A549 (cell line): ENCODE results near the gene SHCBP1L. TPM values are rescaled to one million over a fixed set of nuclear protein-coding genes. Genes with fewer than 3 reads are reported as not detected.
A peak's percentile ranks its signal among the peaks of the same experiment; 100 is the strongest.

Source experiments
- ATAC-seq, 2 experiments: fragments of 200-7000 bp in 1 of 2; fragments of >200 bp in 1 of 2; cut with Nextera tagmentation in 1 of 2; cut with Tn5 transposase in 1 of 2; 3 replicates each; pipeline versions ENCODE4 v1.8.0 to v1.9.1; 2018 to 2020; ENCODE audit warnings: mild to moderate bottlenecking in 1 of 2, moderate library complexity in 1 of 2
- CTCF ChIA-PET: fragments of 300-600 bp; sonication (Branson Sonifier 250); formaldehyde crosslinking; extraction: SDS; loops from one replicate; lab custom pipeline; 2021; ENCODE audit warnings: antibody characterized with exemption, inconsistent platforms; lab: Yijun Ruan, JAX
- POLR2A ChIA-PET: fragments of 350-600 bp; formaldehyde crosslinking; extraction: SDS; loops from one replicate; lab custom pipeline; 2021; ENCODE audit warnings: antibody characterized with exemption, inconsistent platforms; lab: Yijun Ruan, JAX
- DNase-seq, 2 experiments: peaks; one replicate each; pipeline versions ENCODE4 v3.0.0 to v3.0.0-alpha.2; 2011 to 2016; ENCODE audit warnings: low read depth in 1 of 2, low spot score in 1 of 2
- FAIRE-seq: peaks from 2 replicates; lab custom pipeline; 2011; peaks lifted over from hg19 to GRCh38; lab: Jason Lieb, UNC
- H3K27ac ChIP-seq, 2 experiments: fragments of >200 bp; sonication (Bioruptor Twin); formaldehyde crosslinking; 3 replicates each; pipeline ENCODE4 v1.5.1; 2016 to 2017
- H3K4me1 ChIP-seq: fragments of >200 bp; sonication (Bioruptor Twin); formaldehyde crosslinking; 3 replicates; pipeline ENCODE4 v1.6.1; 2016
- H3K4me2 ChIP-seq: fragments of >200 bp; sonication (Bioruptor Twin); formaldehyde crosslinking; 3 replicates; pipeline ENCODE4 v1.6.1; 2016
- H3K4me3 ChIP-seq: fragments of >200 bp; sonication (Bioruptor Twin); formaldehyde crosslinking; 3 replicates; pipeline ENCODE4 v1.5.1; 2016
- H3K9me3 ChIP-seq: fragments of >200 bp; sonication (Bioruptor Twin); formaldehyde crosslinking; 3 replicates; pipeline ENCODE4 v1.6.1; 2016
- CBX8 ChIP-seq: fragments of 200-600 bp; sonication (generic); IDR thresholded peaks from 2 replicates; pipeline ENCODE4 v1.6.1; 2016
- EHF ChIP-seq: fragments of 250-450 bp; sonication (Bioruptor Pico); IDR thresholded peaks from 2 replicates; pipeline ENCODE4 v1.5.0; 2020; ENCODE audit warnings: mild to moderate bottlenecking
- ESRRA ChIP-seq: fragments of 150-350 bp; IDR thresholded peaks from 2 replicates; pipeline ENCODE4 v1.6.1; 2014; ENCODE audit warnings: mild to moderate bottlenecking, low read length, borderline replicate concordance
- FOSB ChIP-seq: fragments of 250-450 bp; sonication (Bioruptor Pico); IDR thresholded peaks from 2 replicates; pipeline ENCODE4 v1.5.0; 2020; ENCODE audit warnings: mild to moderate bottlenecking, moderate library complexity
- HDAC2 ChIP-seq: fragments of 200-600 bp; sonication (generic); IDR thresholded peaks from 2 replicates; pipeline ENCODE4 v1.6.1; 2016
- JUN ChIP-seq, 2 experiments: fragments of >200 bp; sonication (Bioruptor Twin); formaldehyde crosslinking; IDR thresholded peaks; 2 replicates in 1 of 2; 3 replicates in 1 of 2; pipeline ENCODE4 v1.6.1; 2016 to 2017
- JUNB ChIP-seq: fragments of >200 bp; sonication (Bioruptor Twin); formaldehyde crosslinking; IDR thresholded peaks from 2 replicates; pipeline ENCODE4 v1.6.1; 2016
- RCOR1 ChIP-seq: fragments of 150-350 bp; IDR thresholded peaks from 2 replicates; pipeline ENCODE4 v1.6.1; 2014; ENCODE audit warnings: antibody characterized with exemption, low read length, low read depth
- SMC3 ChIP-seq: fragments of >200 bp; sonication (Bioruptor Twin); formaldehyde crosslinking; IDR thresholded peaks from 3 replicates; pipeline ENCODE4 v1.6.1; 2018; ENCODE audit warnings: inconsistent platforms
- TFCP2L1 ChIP-seq: fragments of 250-450 bp; sonication (Bioruptor Pico); IDR thresholded peaks from 2 replicates; pipeline ENCODE4 v1.5.0; 2021; ENCODE audit warnings: mild to moderate bottlenecking
- ZSCAN20 ChIP-seq: fragments of 250-450 bp; sonication (Bioruptor Pico); IDR thresholded peaks from 2 replicates; pipeline ENCODE4 v1.8.0; 2022; ENCODE audit warnings: mild to moderate bottlenecking, moderate library complexity
- WGBS: methylation state at CpG from one replicate; pipeline ENCODE4 v1.1.6; 2017; ENCODE audit errors: missing lambda C conversion rate; 5-methylcytosine and 5-hydroxymethylcytosine counted together
- polyA plus RNA-seq, 4 experiments: library from polyadenylated mRNA; depleted of rRNA in 3 of 4; stranded (reverse); fragments of >200 nt; fragmentation: RNase III in 1 of 4; extraction: RNeasy Plus Mini Kit Qiagen cat#74134 plus additional on column Dnase treatment in 1 of 4; gene quantifications; 2 replicates in 3 of 4; 3 replicates in 1 of 4; pipeline ENCODE4 v1.2.3, GENCODE V29; 2011 to 2017
- TF ChIP-seq, protein P1 (sequence below): fragments of >200 bp; sonication (Bioruptor Twin); formaldehyde crosslinking; IDR thresholded peaks from 3 replicates; pipeline ENCODE4 v1.6.1; 2016

SHCBP1L gene
- polyA plus RNA-seq, 2 of the 4 experiments (the other 2 are of a cell fraction), result not detected

- H3K4me1 ChIP-seq, result peaks cover 19% of the 10 kb centered on the region
- no peak for ATAC-seq
Measured at GRCh38 chr1:182968836-182969734, 16.1 kb upstream of the SHCBP1L start.

GRCh38 chr1:182968151-182968741 lies 15.3 kb upstream of the SHCBP1L start:
- ChIA-PET CTCF (no interaction called here), POLR2A (interaction anchor here (0.6 to 1.0 kb wide), 2 partner anchors 54 to 86 kb away, joined by 3 read pairs; no protein-coding TSS in a partner anchor)
- Histone ChIP-seq H3K9me3 (no peaks in the 10 kb centered on the region), H3K27ac (peak overlapping the region in 1 of 2 experiments; percentile 61; a peak in 3 of 6 replicates), H3K4me2 (peak overlapping the region; percentile 34; the same call in 2 of the 3 replicates), H3K4me1 (peaks cover 20% of the 10 kb centered on the region), H3K4me3 (no peak overlapping the region)
- ATAC-seq (peak; percentile 49 to 56; a peak in 4 of 6 replicates), DNase-seq (peak in 1 of 2 experiments; percentile 13), FAIRE-seq (no peak)
- 27% methylated on average over 4 of the region's 4 CpGs for WGBS
- 0 out of 2 replicates have a peak, but pooled peaks have one; percentile 40 for TF ChIP-seq JUNB
- TF ChIP-seq, protein P1, sequence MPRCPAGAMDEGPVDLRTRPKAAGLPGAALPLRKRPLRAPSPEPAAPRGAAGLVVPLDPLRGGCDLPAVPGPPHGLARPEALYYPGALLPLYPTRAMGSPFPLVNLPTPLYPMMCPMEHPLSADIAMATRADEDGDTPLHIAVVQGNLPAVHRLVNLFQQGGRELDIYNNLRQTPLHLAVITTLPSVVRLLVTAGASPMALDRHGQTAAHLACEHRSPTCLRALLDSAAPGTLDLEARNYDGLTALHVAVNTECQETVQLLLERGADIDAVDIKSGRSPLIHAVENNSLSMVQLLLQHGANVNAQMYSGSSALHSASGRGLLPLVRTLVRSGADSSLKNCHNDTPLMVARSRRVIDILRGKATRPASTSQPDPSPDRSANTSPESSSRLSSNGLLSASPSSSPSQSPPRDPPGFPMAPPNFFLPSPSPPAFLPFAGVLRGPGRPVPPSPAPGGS, result no peak

More at GRCh38 chr1:182968836-182969734, 16.1 kb upstream of the SHCBP1L start:
- WGBS, result 73% methylated on average over 5 of the region's 5 CpGs
- Histone ChIP-seq H3K4me3 (no peak overlapping the region), H3K4me2 (peak overlapping the region; percentile 34; the same call in 2 of the 3 replicates), H3K9me3 (no peaks in the 10 kb centered on the region), H3K27ac (0 out of 6 replicates have a peak overlapping the region, but pooled peaks of 1 of the 2 experiments have one; percentile 8)
- POLR2A ChIA-PET, result interaction anchor here (1.0 kb wide), 1 partner anchor 53 kb away, joined by 3 read pairs; no protein-coding TSS in a partner anchor
- TF ChIP-seq ZSCAN20, result no peak
- no peak for TF ChIP-seq ESRRA
- DNase-seq (no peak), FAIRE-seq (no peak)
- CTCF ChIA-PET, result interaction anchor here (0.6 to 1.5 kb wide), 4 partner anchors 14 to 687 kb away, joined by 3 to 5 read pairs (median 3); no protein-coding TSS in a partner anchor

- Histone ChIP-seq H3K4me3 (no peak overlapping the region), H3K4me1 (peaks cover 25% of the 10 kb centered on the region), H3K27ac (no peak overlapping the region), H3K4me2 (no peak overlapping the region), H3K9me3 (no peaks in the 10 kb centered on the region)
- ATAC-seq (no peak), FAIRE-seq (no peak), DNase-seq (no peak)
- WGBS, result 86% methylated on average over 1 of the region's 1 CpG
- CTCF ChIA-PET, result interaction anchor here (0.6 to 1.2 kb wide), 6 partner anchors 10 to 353 kb away, joined by 3 to 7 read pairs (median 3); no protein-coding TSS in a partner anchor
- no peak for TF ChIP-seq ZSCAN20
- TF ChIP-seq JUN (IDR thresholded peaks at IDR 0.05), result no peak
- TF ChIP-seq TFCP2L1 (CRISPR knock-in tag), result no peak
- no peak for TF ChIP-seq CBX8
- no peak for TF ChIP-seq HDAC2
- TF ChIP-seq SMC3, result no peak
- no peak for TF ChIP-seq EHF (CRISPR knock-in tag)
- POLR2A ChIA-PET, result no interaction called here
Measured at GRCh38 chr1:182965861-182966260, 12.9 kb upstream of the SHCBP1L start.

DNA sequence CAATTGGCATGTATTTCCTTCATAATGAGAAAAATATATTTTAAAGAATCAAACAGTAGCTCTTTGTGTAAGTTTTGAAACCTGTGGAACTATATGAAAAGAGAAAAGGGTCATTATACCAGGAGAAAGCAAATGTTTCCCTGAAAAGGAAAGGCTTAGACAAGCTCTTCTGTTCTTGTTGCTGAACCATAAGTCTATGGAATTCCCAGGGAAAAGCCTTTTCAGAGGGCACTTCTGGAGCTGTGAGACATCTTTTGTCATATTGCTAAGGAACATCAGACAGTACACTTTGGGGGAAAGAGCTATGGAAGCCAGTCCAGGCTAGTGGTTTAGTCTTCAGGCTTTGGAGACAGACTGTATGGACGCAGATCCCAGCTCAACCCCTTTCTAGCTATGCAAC lies 12.1 kb upstream of the SHCBP1L start:
- no peak for DNase-seq
- no peak overlapping the region for H3K4me3 ChIP-seq
- no peak for FAIRE-seq
- no peak overlapping the region for H3K4me2 ChIP-seq
- H3K27ac ChIP-seq, result 0 out of 6 replicates have a peak overlapping the region, but pooled peaks of 1 of the 2 experiments have one; percentile 19
- ChIA-PET CTCF (interaction anchor here (1.1 to 1.6 kb wide), 7 partner anchors 10 to 354 kb away, joined by 3 to 7 read pairs (median 4); no protein-coding TSS in a partner anchor), POLR2A (interaction anchor here (1.1 kb wide), 1 partner anchor 59 kb away, joined by 3 read pairs; no protein-coding TSS in a partner anchor)
- WGBS, result 94% methylated on average over 1 of the region's 1 CpG
- no peak for TF ChIP-seq FOSB (CRISPR knock-in tag)
- TF ChIP-seq RCOR1, result no peak
- peaks cover 25% of the 10 kb centered on the region for H3K4me1 ChIP-seq
- ATAC-seq, result no peak
- no peaks in the 10 kb centered on the region for H3K9me3 ChIP-seq
